ENCODE results near the gene HAND2.

HAND2 gene

GRCh38 chr4:173518425-173519102 is 11.5 kb downstream of the HAND2 start:
- no peak for TF ChIP-seq ZFX (IDR thresholded peaks at IDR 0.05; ENCODE audit: borderline replicate concordance)
- TF ChIP-seq CTCF (IDR thresholded peaks at IDR 0.05), result no peak
- no peak overlapping the region for H3K27ac ChIP-seq

- TF ChIP-seq CTCF (IDR thresholded peaks at IDR 0.05) (no peak), ZFX (IDR thresholded peaks at IDR 0.05; ENCODE audit: borderline replicate concordance) (no peak)
- H3K27ac ChIP-seq, result no peak overlapping the region
These were observed 12.1 kb downstream of the HAND2 start for GRCh38 chr4:173517781-173518424.

- no peak for TF ChIP-seq ZFX (IDR thresholded peaks at IDR 0.05; ENCODE audit: borderline replicate concordance)
- no peak for TF ChIP-seq CTCF (IDR thresholded peaks at IDR 0.05)
- H3K27ac ChIP-seq, result no peak overlapping the region
These were observed 13.2 kb downstream of the HAND2 start for GRCh38 chr4:173516621-173517524.

- TF ChIP-seq CTCF (IDR thresholded peaks at IDR 0.05) (no peak), ZFX (IDR thresholded peaks at IDR 0.05; ENCODE audit: borderline replicate concordance) (no peak)
- no peak overlapping the region for H3K27ac ChIP-seq
These were observed 14.6 kb downstream of the HAND2 start for GRCh38 chr4:173515458-173515857.

GRCh38 chr4:173514641-173515217 is 15.3 kb downstream of the HAND2 start:
- TF ChIP-seq ZFX (IDR thresholded peaks at IDR 0.05; ENCODE audit: borderline replicate concordance) (no peak), CTCF (IDR thresholded peaks at IDR 0.05) (no peak)

GRCh38 chr4:173513651-173514050 is 16.4 kb downstream of the HAND2 start:
- TF ChIP-seq ZFX (IDR thresholded peaks at IDR 0.05; ENCODE audit: borderline replicate concordance), result no peak
- no peak for TF ChIP-seq CTCF (IDR thresholded peaks at IDR 0.05)
- no peak overlapping the region for H3K27ac ChIP-seq

More at GRCh38 chr4:173514641-173515217, 15.3 kb downstream of the HAND2 start:
- H3K27ac ChIP-seq, result no peak overlapping the region

All from 22Rv1 (cell line).